Stimulated activated CD8-positive, alpha-beta memory T cell treated with anti-CD3 and anti-CD28 coated beads, Interleukin-12 subunit alpha, Interleukin-12 subunit beta, amount 100 ng/mL, for 1 hour (primary cell): ENCODE measurements around the gene LGI2.
"Not testable (repeated sequence)": the region's sequence is repeated elsewhere in the genome, so short reads cannot be mapped to it uniquely, and the experiment has no call there.

Source experiments
- DNase-seq: peaks from one replicate; pipeline ENCODE4 v3.0.0-alpha.2; 2020; ENCODE audit warnings: low read depth

Gene LGI2

DNA sequence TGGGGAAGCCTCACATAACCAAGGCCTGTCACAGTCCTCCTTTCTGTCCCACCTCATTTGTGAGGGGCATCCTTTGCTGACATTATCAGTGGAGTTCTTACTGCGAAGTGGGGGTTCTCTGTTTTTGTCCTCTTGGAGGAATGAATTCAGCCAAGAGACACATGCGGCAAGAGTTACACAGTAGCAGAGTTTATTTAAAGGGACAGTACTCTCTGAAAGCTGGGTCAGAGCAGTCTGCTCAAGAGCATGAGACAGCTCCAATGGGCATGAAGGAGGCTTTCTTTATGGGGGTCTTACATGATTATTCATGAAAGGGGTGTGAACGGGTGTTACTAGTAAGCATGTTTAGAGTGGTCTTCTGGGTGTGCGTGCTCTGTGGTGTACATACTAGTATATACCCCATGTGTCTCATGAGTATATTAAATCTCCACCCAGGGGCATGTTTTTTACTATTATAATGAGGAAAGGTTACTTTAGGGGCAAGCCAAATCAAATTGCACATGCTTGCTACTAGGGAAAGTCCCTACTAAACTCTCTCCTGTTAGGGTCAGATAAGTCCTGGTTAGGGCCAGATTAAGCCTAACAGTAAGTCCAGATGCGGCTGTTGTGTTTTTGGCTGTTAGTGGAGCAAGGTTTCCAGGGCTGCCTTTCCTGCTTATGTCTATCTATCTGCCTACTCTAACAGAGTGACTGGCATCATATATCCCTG lies 19.8 kb upstream of the LGI2 start:
- no peak for DNase-seq

DNA sequence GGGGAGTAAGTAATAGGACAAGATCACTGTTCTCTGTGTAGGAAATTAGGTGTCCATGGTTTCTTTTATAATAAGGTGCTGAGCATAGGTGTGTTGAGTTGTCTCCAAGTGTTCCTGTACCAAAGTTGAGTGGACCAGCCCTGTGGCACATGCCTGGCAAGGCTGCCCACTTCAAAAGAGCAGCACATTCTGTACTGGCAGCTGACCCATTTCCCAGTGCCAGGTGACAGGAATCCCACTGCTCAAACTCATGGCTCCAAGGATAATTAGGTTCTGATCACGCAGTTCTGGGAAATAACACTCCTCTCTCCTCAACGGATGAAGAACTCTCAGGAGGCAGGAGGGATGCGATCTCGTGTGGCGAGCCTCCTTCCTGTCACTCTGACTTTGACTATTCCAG lies 12.8 kb upstream of the LGI2 start:
- no peak for DNase-seq

- DNase-seq, result no peak
These were observed 2.8 kb upstream of the LGI2 start for GRCh38 chr4:25033526-25033925.

DNA sequence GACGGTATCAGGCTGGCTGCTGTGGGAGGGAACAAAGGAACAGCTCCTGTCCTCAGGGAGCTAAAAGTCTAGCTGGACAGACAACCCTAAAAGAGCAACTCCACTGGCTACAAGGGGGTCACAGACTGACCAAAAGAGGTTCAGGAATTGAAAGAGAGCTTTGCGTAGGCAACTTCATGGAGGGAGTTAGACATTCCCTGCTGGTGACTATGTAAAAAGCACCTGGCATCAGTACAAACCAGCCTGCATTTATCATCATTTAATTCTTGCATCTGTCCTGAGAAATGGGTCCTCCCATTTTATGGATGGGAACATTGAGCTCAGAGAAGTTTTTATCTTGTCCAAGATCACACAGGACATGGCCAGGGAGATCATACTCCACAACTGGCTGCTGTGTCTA lies 1.4 kb upstream of the LGI2 start:
- no peak for DNase-seq

- no peak for DNase-seq
These were observed 403 bp upstream of the LGI2 start for GRCh38 chr4:25031077-25031621.

DNA sequence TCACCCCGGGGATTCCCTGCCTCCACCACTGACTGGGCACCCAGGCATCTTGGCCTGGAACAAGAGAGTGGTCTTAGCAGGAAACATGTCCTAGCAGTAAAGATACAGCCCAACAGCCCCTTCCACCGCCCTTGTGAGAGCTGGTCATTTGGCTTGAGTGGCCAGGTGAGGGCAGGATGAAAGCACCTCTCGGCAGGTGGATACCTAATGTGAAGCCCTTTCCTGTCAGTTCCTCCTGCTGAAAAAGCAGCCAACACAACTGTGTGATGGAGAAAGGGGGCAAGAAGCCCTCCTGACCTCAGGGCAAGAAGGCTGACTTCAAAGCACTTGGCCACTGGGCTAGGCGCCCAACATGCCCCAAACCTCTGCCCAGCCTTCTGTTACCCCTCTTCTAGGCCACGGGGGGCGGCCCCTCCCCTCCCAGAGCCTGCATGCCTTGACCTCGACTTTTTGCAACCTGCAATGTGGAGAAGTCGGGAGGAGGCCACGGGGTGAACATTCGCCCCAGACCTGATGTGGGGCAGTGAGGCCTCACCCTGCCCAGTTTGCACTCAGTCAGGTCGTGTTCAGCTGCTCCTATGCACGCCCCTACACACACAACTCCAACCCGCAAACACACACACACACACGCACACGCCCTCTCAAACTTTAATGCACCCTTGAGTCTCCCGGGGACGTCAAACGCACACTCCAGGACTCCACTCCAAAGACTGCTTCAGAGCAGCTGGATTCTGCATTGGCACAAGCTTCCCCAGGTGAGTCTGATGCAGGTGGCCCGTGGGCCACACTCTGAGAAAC lies 1.1 kb downstream of the LGI2 start:
- DNase-seq, result no peak

DNA sequence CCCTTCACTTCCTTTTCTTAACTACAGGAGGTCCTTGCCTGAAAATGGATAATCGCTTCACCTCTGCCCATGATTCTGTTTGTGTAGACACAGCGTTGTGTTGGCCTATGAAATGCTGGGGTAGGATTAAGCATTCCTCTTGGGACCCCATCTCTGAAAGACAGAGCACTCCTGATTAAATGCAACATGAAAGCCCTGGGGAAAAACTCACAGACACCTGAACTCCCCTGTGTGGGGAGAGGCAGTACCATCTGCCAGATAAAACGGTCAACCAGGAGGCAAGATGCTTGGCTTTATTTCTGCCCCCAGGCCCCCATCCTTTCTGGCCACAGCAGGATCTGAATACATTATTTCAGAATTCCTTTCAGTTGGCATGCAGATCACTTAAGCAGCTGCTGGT lies 1.9 kb downstream of the LGI2 start:
- no peak for DNase-seq

- DNase-seq, result no peak
These were observed 8.0 kb downstream of the LGI2 start for GRCh38 chr4:25022766-25023165.

DNA sequence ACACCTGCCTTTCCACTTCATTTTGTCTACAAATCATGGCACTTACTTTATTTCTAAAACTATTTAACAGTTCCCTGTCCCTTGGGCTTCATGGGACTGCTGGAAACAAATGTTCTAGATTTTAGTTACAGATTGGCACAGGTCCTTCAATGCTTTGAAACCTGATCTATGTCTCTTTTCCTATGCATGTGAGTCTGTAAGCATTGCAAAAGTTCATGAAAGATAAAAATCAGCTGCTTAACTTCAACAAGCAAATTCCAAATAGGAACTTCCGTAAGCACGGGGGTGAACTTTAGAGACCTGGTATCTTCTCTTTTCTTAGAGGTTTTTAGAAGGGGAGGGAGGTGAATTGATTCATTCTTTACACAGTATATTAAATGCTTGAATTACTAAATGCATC lies 9.5 kb downstream of the LGI2 start:
- no peak for DNase-seq

GRCh38 chr4:25020236-25020635 lies 10.5 kb downstream of the LGI2 start:
- DNase-seq, result no peak

DNA sequence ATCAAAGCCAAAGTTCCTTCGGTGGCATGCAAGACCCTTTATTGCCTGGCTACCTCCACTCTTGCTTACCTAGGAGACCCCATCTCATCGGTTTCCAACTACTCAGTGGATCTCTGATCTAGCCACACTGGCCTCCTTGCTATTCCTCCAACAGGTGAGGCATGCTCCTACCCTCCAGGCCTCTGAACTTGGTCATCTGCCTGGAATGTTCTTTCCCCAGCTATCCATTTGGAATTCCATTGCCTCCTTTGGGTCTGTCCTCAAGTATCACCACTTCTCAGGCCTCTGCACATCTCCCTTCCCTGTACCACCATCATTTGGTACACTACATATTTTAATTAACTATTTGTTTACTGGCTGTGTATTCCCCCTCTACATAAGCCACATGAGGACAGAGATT lies 11.2 kb downstream of the LGI2 start:
- DNase-seq, result no peak

- DNase-seq, result no peak
These were observed 15.7 kb downstream of the LGI2 start for GRCh38 chr4:25015012-25015411.

DNA sequence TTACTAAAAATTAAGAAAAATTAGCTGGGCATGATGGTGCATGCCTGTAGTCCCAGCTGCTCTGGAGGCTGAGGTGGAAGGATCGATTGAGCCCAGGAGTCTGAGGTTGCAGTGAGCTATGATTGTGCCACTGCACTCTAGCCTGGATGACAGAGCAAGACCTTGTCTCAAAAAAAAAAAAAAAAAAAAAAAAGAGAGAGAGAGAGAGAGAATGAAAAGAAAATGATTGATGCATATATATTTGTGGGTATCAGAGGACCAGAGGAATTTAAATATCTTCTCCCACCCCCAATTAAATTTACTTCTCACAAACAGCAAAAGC lies 16.1 kb downstream of the LGI2 start:
- not testable (repeated sequence) for DNase-seq

- DNase-seq, result no peak
These were observed 16.7 kb downstream of the LGI2 start for GRCh38 chr4:25013756-25014661.

DNA sequence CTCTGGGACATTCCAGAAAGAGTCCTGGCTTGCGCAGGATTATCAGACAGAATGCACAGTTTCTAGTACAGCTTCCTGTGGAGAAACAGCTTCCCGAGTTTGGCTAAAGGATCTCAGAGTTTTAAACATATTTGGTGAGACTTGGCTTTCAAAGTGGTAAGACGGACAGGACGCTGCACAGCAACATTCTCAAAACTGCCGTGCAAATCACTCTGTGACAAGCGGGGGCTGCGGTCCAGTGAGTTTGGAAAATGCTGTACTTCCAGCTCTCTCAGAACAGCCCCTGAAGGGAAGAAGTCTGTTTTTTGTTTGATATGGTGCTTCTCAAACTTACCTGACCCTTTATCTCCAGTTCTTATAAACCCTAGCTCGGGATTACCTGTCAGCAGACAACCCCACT lies 18.1 kb downstream of the LGI2 start:
- DNase-seq, result no peak

DNA sequence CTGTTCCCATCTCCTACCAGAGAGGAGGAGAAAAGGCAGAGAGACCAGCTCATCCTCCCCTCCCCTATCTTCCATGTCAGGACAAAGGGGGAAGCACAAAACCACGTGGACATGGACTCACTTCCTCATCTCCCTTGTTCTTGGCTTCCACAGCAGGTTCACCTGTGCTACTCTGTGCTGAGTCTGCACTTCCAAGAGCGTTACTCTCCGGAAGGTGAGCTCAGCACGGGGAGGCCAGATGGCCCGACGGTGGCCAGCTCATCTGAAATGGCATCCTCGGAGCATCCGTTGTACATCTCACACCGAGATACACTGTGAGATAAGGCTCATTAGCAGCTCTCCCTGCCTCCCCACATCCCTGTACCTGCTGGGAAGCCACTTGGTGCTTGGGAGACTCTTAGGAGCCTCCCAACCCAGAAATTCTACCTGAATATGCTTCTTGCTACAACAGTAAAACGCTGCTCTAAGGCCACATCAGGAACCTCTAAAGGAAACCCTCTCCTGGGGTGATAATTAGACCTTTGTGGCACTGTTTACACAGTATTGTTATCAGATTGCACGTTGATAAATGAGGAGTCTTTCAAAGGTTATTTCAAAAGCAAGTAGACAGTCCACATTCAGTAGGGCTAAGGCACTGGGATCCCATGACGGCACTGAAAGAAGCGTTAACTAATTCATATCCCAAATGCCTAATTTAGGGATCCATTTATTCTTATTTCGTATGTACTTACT lies 19.4 kb downstream of the LGI2 start:
- DNase-seq, result no peak

DNA sequence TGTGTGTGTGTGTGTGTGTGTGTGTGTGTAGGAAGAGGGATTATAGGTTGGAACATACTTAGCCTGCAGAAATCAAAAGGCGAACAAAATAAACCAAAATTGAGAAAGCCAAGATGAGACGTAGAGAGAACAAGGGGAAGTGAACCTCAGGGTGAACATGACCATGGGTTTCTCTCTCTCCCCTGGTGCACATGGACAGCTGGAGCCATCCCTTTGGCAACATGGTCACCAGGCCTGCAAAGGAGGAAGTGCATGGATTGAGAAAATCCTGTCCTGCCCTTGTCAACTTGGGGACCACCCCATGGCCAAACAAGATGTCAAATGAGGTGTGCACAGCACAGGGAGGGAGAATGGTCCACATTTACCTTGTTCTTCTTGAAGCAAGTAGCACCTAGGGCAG lies 23.1 kb downstream of the LGI2 start:
- no peak for DNase-seq

- DNase-seq, result no peak
These were observed 28.1 kb downstream of the LGI2 start for GRCh38 chr4:25002681-25003080.

- DNase-seq, result no peak
These were observed 29.2 kb downstream of the LGI2 start for GRCh38 chr4:25001509-25001908.

DNA sequence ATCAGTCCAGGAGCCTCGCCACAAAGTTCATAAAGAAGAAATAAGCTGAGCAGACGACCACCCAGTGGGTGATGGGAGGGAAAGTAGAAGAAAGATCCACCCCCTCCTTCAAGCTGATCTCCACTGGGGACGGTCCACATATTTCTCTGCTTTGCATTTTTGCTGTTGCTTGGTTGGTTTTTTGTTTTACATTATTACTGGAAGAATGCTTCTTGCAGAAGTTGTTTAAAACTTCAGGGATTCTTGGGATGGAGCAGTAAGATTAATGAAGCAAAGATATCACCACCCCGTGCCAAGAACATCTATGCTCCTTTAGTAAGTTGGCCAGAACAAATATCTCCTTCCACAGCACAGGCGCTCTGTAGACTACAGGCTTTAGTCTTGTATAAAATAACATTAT lies 30.1 kb downstream of the LGI2 start:
- DNase-seq, result no peak

GRCh38 chr4:24999392-25000089 lies 31.2 kb downstream of the LGI2 start:
- no peak for DNase-seq
